ENCODE measurements around the gene SIGLEC15. TPM values are rescaled to one million over a fixed set of nuclear protein-coding genes. Genes with fewer than 3 reads are reported as not detected.
"Not testable (repeated sequence)": the region's sequence is repeated elsewhere in the genome, so short reads cannot be mapped to it uniquely, and the experiment has no call there.

The SIGLEC15 gene
- total and polyA plus RNA-seq, 2 donors = 0.42 to 1.1 TPM

- not testable (repeated sequence) for H3K36me3 ChIP-seq (ENCODE audit: control insufficient read depth in 2 of 2, insufficient read depth in 2 of 2, low read length in 1 of 2); H3K9me3 ChIP-seq (ENCODE audit: control insufficient read depth in 2 of 2, insufficient read depth in 1 of 2, low read length in 1 of 2); H3K4me3 ChIP-seq (ENCODE audit: low read length in 2 of 2); H3K27me3 ChIP-seq (ENCODE audit: control insufficient read depth in 2 of 2, insufficient read depth in 1 of 2, low read length in 1 of 2); H3K27ac ChIP-seq (ENCODE audit: low read depth in 1 of 2, low read length in 1 of 2); DNase-seq (ENCODE audit: low read depth in 6 of 9, low spot score in 9 of 9); H3K4me1 ChIP-seq (ENCODE audit: control insufficient read depth in 2 of 2, insufficient read depth in 2 of 2, low read length in 2 of 2)
Measured at GRCh38 chr18:45814733-45815132, 10.7 kb upstream of the SIGLEC15 start.

GRCh38 chr18:45817543-45817942, 7.9 kb upstream of the SIGLEC15 start:
- 91% methylated on average over 1 of the region's 1 CpG for WGBS
- no peaks in the 10 kb centered on the region for H3K27me3 ChIP-seq (ENCODE audit: control insufficient read depth in 2 of 2, insufficient read depth in 1 of 2, low read length in 1 of 2)
- H3K4me1 ChIP-seq (ENCODE audit: control insufficient read depth in 2 of 2, insufficient read depth in 2 of 2, low read length in 2 of 2) = no peaks in the 10 kb centered on the region
- no peaks in the 10 kb centered on the region for H3K9me3 ChIP-seq (ENCODE audit: control insufficient read depth in 2 of 2, insufficient read depth in 1 of 2, low read length in 1 of 2)
- H3K27ac ChIP-seq (ENCODE audit: low read depth in 1 of 2, low read length in 1 of 2) = no peak overlapping the region
- no peaks in the 10 kb centered on the region for H3K36me3 ChIP-seq (ENCODE audit: control insufficient read depth in 2 of 2, insufficient read depth in 2 of 2, low read length in 1 of 2)
- H3K4me3 ChIP-seq (ENCODE audit: low read length in 2 of 2) = no peak overlapping the region
- no peak for DNase-seq (ENCODE audit: low read depth in 6 of 9, low spot score in 9 of 9)

GRCh38 chr18:45818765-45819164, 6.7 kb upstream of the SIGLEC15 start:
- not testable (repeated sequence) for H3K4me3 ChIP-seq (ENCODE audit: low read length in 2 of 2); H3K9me3 ChIP-seq (ENCODE audit: control insufficient read depth in 2 of 2, insufficient read depth in 1 of 2, low read length in 1 of 2); DNase-seq (ENCODE audit: low read depth in 6 of 9, low spot score in 9 of 9); H3K36me3 ChIP-seq (ENCODE audit: control insufficient read depth in 2 of 2, insufficient read depth in 2 of 2, low read length in 1 of 2); H3K4me1 ChIP-seq (ENCODE audit: control insufficient read depth in 2 of 2, insufficient read depth in 2 of 2, low read length in 2 of 2); H3K27me3 ChIP-seq (ENCODE audit: control insufficient read depth in 2 of 2, insufficient read depth in 1 of 2, low read length in 1 of 2); H3K27ac ChIP-seq (ENCODE audit: low read depth in 1 of 2, low read length in 1 of 2)
- 97% methylated on average over 8 of the region's 8 CpGs for WGBS

GRCh38 chr18:45820106-45820745, 5.2 kb upstream of the SIGLEC15 start:
- H3K36me3 ChIP-seq (ENCODE audit: control insufficient read depth in 2 of 2, insufficient read depth in 2 of 2, low read length in 1 of 2) = no peaks in the 10 kb centered on the region
- H3K4me3 ChIP-seq (ENCODE audit: low read length in 2 of 2) = no peak overlapping the region
- H3K27me3 ChIP-seq (ENCODE audit: control insufficient read depth in 2 of 2, insufficient read depth in 1 of 2, low read length in 1 of 2) = no peaks in the 10 kb centered on the region
- 88% methylated on average over 3 of the region's 3 CpGs for WGBS
- H3K27ac ChIP-seq (ENCODE audit: low read depth in 1 of 2, low read length in 1 of 2) = no peak overlapping the region
- H3K9me3 ChIP-seq (ENCODE audit: control insufficient read depth in 2 of 2, insufficient read depth in 1 of 2, low read length in 1 of 2) = no peaks in the 10 kb centered on the region
- peaks cover 1 to 2% of the 10 kb centered on the region in 2 donors for H3K4me1 ChIP-seq (ENCODE audit: control insufficient read depth in 2 of 2, insufficient read depth in 2 of 2, low read length in 2 of 2)
- DNase-seq (ENCODE audit: low read depth in 6 of 9, low spot score in 9 of 9) = no peak

GRCh38 chr18:45821026-45821425, 4.4 kb upstream of the SIGLEC15 start:
- 72% methylated on average over 2 of the region's 2 CpGs for WGBS
- Histone ChIP-seq H3K36me3 (ENCODE audit: control insufficient read depth in 2 of 2, insufficient read depth in 2 of 2, low read length in 1 of 2) (no peaks in the 10 kb centered on the region), H3K27me3 (ENCODE audit: control insufficient read depth in 2 of 2, insufficient read depth in 1 of 2, low read length in 1 of 2) (no peaks in the 10 kb centered on the region), H3K4me3 (ENCODE audit: low read length in 2 of 2) (no peak overlapping the region), H3K27ac (ENCODE audit: low read depth in 1 of 2, low read length in 1 of 2) (no peak overlapping the region), H3K9me3 (ENCODE audit: control insufficient read depth in 2 of 2, insufficient read depth in 1 of 2, low read length in 1 of 2) (no peaks in the 10 kb centered on the region), H3K4me1 (ENCODE audit: control insufficient read depth in 2 of 2, insufficient read depth in 2 of 2, low read length in 2 of 2) (peaks cover 8 to 10% of the 10 kb centered on the region in 2 donors)
- DNase-seq (ENCODE audit: low read depth in 6 of 9, low spot score in 9 of 9) = no peak

- Histone ChIP-seq H3K27me3 (ENCODE audit: control insufficient read depth in 2 of 2, insufficient read depth in 1 of 2, low read length in 1 of 2) (no peaks in the 10 kb centered on the region), H3K4me1 (ENCODE audit: control insufficient read depth in 2 of 2, insufficient read depth in 2 of 2, low read length in 2 of 2) (peaks cover 8 to 11% of the 10 kb centered on the region in 2 donors), H3K9me3 (ENCODE audit: control insufficient read depth in 2 of 2, insufficient read depth in 1 of 2, low read length in 1 of 2) (no peaks in the 10 kb centered on the region), H3K36me3 (ENCODE audit: control insufficient read depth in 2 of 2, insufficient read depth in 2 of 2, low read length in 1 of 2) (no peaks in the 10 kb centered on the region), H3K27ac (ENCODE audit: low read depth in 1 of 2, low read length in 1 of 2) (no peak overlapping the region), H3K4me3 (ENCODE audit: low read length in 2 of 2) (no peak overlapping the region)
- WGBS = 84% methylated on average over 1 of the region's 1 CpG
- no peak for DNase-seq (ENCODE audit: low read depth in 6 of 9, low spot score in 9 of 9)
Measured at GRCh38 chr18:45821711-45822110, 3.8 kb upstream of the SIGLEC15 start.

GRCh38 chr18:45826084-45826483, 609 bp downstream of the SIGLEC15 start:
- peaks cover 0 to 3% of the 10 kb centered on the region in 2 donors for H3K36me3 ChIP-seq (ENCODE audit: control insufficient read depth in 2 of 2, insufficient read depth in 2 of 2, low read length in 1 of 2)
- no peak for DNase-seq (ENCODE audit: low read depth in 6 of 9, low spot score in 9 of 9)
- H3K9me3 ChIP-seq (ENCODE audit: control insufficient read depth in 2 of 2, insufficient read depth in 1 of 2, low read length in 1 of 2) = no peaks in the 10 kb centered on the region
- H3K4me1 ChIP-seq (ENCODE audit: control insufficient read depth in 2 of 2, insufficient read depth in 2 of 2, low read length in 2 of 2) = peaks cover 30 to 39% of the 10 kb centered on the region in 2 donors
- H3K27ac ChIP-seq (ENCODE audit: low read depth in 1 of 2, low read length in 1 of 2) = no peak overlapping the region
- no peak overlapping the region for H3K4me3 ChIP-seq (ENCODE audit: low read length in 2 of 2)
- no peaks in the 10 kb centered on the region for H3K27me3 ChIP-seq (ENCODE audit: control insufficient read depth in 2 of 2, insufficient read depth in 1 of 2, low read length in 1 of 2)
- WGBS = 87% methylated on average over 4 of the region's 4 CpGs

- not testable (repeated sequence) for DNase-seq (ENCODE audit: low read depth in 6 of 9, low spot score in 9 of 9); H3K9me3 ChIP-seq (ENCODE audit: control insufficient read depth in 2 of 2, insufficient read depth in 1 of 2, low read length in 1 of 2)
- 97% methylated on average over 4 of the region's 4 CpGs for WGBS
Measured at GRCh38 chr18:45826716-45827115, 1.2 kb downstream of the SIGLEC15 start.

GRCh38 chr18:45828917-45829811, 3.7 kb downstream of the SIGLEC15 start:
- Histone ChIP-seq H3K4me3 (ENCODE audit: low read length in 2 of 2) (no peak overlapping the region), H3K27ac (ENCODE audit: low read depth in 1 of 2, low read length in 1 of 2) (peak overlapping the region in 1 of 2 donors; percentile 3), H3K9me3 (ENCODE audit: control insufficient read depth in 2 of 2, insufficient read depth in 1 of 2, low read length in 1 of 2) (no peaks in the 10 kb centered on the region), H3K36me3 (ENCODE audit: control insufficient read depth in 2 of 2, insufficient read depth in 2 of 2, low read length in 1 of 2) (peaks cover 0 to 3% of the 10 kb centered on the region in 2 donors), H3K27me3 (ENCODE audit: control insufficient read depth in 2 of 2, insufficient read depth in 1 of 2, low read length in 1 of 2) (no peaks in the 10 kb centered on the region), H3K4me1 (ENCODE audit: control insufficient read depth in 2 of 2, insufficient read depth in 2 of 2, low read length in 2 of 2) (peaks cover 30 to 39% of the 10 kb centered on the region in 2 donors)
- DNase-seq (ENCODE audit: low read depth in 6 of 9, low spot score in 9 of 9) = no peak
- WGBS = 61% methylated on average over 9 of the region's 9 CpGs

More at GRCh38 chr18:45826716-45827115, 1.2 kb downstream of the SIGLEC15 start:
- H3K27ac ChIP-seq (ENCODE audit: low read depth in 1 of 2, low read length in 1 of 2); H3K27me3 ChIP-seq (ENCODE audit: control insufficient read depth in 2 of 2, insufficient read depth in 1 of 2, low read length in 1 of 2); H3K36me3 ChIP-seq (ENCODE audit: control insufficient read depth in 2 of 2, insufficient read depth in 2 of 2, low read length in 1 of 2); H3K4me3 ChIP-seq (ENCODE audit: low read length in 2 of 2): not testable (repeated sequence)
- H3K4me1 ChIP-seq (ENCODE audit: control insufficient read depth in 2 of 2, insufficient read depth in 2 of 2, low read length in 2 of 2) = peaks cover 30 to 39% of the 10 kb centered on the region in 2 donors
